ENCODE results near the gene OS9.
"Not testable (repeated sequence)": the region's sequence is repeated elsewhere in the genome, so short reads cannot be mapped to it uniquely, and the experiment has no call there.

The OS9 gene

DNA sequence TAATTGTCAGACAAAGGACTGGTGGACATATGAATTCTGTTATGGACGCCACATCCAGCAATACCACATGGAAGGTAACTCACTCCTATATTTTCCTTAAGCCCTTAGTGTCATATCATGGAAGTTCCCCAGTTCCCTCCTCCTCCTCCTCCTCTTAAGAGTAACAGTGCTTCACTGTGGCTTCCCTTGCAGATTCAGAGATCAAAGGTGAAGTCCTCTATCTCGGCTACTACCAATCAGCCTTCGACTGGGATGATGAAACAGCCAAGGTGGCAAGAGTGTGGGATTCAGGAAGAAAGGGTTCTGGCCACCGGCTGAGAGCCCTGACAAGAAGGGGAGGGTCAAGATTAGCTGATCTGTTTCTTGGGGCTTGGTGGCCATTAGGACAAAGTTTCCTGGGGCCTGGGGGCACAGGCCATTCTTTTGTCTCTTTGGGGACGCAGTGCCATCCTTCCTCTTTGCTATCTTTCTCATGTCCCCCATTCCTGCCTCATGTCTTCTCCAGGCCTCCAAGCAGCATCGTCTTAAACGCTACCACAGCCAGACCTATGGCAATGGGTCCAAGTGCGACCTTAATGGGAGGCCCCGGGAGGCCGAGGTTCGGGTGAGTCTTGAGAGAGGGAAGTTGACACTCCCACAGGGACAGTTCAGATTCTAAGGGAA lies 2.0 kb downstream of the OS9 start:
- no peak for DNase-seq

- no peak for DNase-seq
These were observed 3.1 kb downstream of the OS9 start for GRCh38 chr12:57697076-57697475.

- DNase-seq, result no peak
These were observed 4.5 kb downstream of the OS9 start for GRCh38 chr12:57698414-57698813.

DNA sequence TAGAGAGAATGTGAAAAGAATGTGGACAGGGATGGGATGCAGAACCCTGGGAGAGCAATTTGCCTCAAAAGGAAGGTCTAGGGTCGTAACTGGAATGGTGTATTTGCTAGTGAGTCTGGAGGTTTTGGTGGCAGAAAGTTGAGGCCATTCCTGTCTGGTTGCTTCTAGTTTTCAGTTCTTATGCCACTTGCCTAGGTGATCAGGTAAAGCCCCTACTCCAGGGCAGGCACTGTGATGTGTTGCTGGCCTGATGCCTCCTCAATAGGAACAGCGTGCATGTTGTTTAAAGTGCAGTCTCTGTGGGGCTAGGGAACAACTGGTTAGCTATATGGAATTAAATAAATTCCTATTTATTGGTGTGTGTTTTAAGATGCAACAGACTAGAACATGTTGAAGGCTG lies 6.4 kb downstream of the OS9 start:
- DNase-seq, result no peak

DNA sequence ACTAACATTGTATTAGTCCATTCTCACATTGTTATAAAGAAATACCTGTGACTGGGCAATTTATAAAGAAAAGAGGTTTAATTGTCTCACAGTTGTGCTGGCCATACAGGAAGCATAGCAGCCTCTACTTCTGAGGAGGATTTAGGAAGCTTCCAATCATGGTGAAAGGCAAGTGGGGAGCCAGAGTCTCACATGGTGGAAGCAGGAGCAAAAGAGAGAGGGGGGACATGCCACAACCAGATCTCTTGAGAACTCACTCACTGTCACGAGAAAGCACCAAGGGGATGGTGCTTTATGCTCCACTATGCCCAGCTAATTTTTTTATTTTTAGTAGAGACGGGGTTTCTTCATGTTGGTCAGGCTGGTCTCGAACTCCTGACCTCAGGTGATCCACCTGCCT lies 13.3 kb downstream of the OS9 start:
- no peak for DNase-seq

DNA sequence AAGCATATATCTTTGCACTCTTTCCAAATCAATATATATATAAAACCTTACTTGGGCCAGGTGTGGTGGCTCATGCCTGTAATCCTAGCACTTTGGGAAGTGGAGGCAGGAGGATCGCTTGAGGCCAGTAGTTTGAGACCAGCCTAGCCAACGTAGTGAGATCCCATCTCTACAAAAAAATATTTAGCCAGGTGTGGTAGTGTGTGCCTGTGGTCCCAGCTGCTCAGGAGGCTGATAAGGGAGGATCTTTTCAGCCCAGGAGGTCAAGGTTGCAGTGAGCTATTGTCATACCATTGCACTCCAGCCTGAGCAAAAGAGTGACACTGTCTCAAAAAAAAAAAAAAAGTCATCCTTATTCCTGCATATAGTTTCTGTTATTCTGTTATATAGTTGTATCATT lies 14.4 kb downstream of the OS9 start:
- DNase-seq, result no peak

DNA sequence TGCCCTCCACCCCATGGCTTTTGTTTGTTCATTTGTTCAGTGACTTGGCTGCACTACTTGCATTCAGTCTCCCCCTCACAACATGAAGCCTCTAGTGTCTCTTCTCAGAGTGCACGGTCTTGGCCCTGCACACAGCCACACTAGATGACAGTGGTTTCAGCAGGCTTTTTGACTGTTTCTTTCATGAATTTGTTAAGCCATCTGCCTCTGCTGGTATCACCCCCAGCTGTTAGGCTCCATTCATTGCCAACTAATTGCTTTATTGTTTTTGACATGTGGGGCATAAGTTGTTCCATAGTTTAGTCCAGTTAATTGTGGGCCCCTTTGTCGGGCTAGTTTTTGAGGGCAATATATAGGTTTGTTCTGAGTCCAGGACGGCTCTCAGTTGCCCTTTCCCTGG lies 18.8 kb downstream of the OS9 start:
- no peak for DNase-seq

GRCh38 chr12:57713209-57713608 lies 19.3 kb downstream of the OS9 start:
- no peak for DNase-seq

- DNase-seq, result not testable (repeated sequence)
These were observed 21.3 kb downstream of the OS9 start for GRCh38 chr12:57715036-57715748.

- no peak for DNase-seq
These were observed 21.9 kb downstream of the OS9 start for GRCh38 chr12:57715786-57716185.

- DNase-seq, result no peak
These were observed 22.4 kb downstream of the OS9 start for GRCh38 chr12:57716305-57716704.

- DNase-seq, result no peak
These were observed 23.2 kb downstream of the OS9 start for GRCh38 chr12:57717131-57717530.

GRCh38 chr12:57717846-57718640 lies 24.1 kb downstream of the OS9 start:
- no peak for DNase-seq

DNA sequence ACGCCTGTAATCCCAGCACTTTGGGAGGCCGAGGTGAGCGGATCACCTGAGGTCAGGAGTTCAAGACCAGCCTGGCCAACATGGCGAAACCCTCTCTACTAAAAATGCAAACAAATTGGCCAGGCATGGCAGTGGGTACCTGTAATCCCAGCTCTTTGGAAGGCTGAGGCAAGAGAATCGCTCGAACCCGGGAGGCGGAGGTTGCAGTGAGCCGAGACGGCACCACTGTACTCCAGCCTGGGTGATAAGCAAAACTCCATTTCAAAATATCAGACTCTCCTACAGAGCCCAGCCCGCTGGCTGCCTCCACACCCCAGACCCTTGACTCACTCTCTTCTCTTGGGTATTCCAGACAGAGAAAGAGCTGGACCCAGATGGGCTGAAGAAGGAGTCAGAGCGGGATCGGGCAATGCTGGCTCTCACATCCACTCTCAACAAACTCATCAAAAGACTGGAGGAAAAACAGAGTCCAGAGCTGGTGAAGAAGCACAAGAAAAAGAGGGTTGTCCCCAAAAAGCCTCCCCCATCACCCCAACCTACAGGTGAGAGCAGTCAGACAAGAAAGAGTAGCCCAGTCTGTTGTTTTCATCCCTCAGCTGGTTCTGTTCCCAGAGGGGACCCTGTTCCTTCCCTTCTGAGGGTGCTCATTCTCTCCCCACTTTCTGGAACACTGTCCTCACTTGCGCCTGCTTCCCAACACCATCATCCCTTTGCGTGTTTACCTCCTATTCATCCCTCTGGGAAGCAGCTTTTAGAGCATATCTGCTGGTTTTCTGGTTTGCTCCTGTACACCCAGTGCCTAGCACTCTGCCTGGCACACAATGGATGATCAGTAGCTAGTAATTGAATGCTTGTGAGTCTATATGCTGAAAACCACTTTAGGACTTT lies 25.0 kb downstream of the OS9 start:
- DNase-seq, result no peak

- no peak for DNase-seq
These were observed 26.1 kb downstream of the OS9 start for GRCh38 chr12:57719777-57720605.

DNA sequence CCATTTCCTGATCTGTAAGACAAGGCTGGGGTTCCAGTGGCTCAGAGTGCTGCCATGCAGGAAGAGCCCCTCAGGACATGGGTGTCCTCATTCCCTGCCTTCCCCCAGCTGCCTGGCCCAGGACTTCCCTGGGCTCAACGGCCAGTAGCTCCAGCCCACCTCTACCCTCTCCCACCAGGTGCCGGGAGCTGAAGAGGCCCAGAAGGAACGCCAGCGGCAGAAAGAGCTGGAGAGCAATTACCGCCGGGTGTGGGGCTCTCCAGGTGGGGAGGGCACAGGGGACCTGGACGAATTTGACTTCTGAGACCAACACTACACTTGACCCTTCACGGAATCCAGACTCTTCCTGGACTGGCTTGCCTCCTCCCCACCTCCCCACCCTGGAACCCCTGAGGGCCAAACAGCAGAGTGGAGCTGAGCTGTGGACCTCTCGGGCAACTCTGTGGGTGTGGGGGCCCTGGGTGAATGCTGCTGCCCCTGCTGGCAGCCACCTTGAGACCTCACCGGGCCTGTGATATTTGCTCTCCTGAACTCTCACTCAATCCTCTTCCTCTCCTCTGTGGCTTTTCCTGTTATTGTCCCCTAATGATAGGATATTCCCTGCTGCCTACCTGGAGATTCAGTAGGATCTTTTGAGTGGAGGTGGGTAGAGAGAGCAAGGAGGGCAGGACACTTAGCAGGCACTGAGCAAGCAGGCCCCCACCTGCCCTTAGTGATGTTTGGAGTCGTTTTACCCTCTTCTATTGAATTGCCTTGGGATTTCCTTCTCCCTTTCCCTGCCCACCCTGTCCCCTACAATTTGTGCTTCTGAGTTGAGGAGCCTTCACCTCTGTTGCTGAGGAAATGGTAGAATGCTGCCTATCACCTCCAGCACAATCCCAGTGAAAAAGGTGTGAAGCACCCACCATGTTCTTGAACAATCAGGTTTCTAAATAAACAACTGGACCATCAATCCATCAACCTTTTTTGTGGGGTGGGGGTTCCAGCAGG lies 27.0 kb downstream of the OS9 start:
- DNase-seq, result no peak

GRCh38 chr12:57721846-57722608 lies 28.1 kb downstream of the OS9 start:
- not testable (repeated sequence) for DNase-seq

- no peak for DNase-seq
These were observed 29.0 kb downstream of the OS9 start for GRCh38 chr12:57722716-57723629.

DNA sequence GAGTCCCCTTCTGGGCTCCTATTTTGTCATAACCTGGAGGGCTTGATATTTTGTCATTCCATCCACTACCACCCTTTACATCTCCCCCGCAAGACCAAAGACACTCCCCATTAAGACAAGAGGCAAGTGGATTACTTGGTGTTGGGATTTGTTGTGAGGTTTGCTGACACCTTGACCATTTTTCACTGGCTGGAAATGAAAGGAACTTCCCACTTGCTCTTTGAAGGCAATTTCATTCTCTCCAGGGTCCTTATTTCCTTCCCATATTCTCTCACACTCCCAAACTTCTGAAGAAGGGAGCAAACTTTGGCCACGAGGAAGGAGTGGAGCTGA lies 29.7 kb downstream of the OS9 start:
- DNase-seq, result no peak
